ENCODE results near the gene FXYD3.

Gene FXYD3

DNA sequence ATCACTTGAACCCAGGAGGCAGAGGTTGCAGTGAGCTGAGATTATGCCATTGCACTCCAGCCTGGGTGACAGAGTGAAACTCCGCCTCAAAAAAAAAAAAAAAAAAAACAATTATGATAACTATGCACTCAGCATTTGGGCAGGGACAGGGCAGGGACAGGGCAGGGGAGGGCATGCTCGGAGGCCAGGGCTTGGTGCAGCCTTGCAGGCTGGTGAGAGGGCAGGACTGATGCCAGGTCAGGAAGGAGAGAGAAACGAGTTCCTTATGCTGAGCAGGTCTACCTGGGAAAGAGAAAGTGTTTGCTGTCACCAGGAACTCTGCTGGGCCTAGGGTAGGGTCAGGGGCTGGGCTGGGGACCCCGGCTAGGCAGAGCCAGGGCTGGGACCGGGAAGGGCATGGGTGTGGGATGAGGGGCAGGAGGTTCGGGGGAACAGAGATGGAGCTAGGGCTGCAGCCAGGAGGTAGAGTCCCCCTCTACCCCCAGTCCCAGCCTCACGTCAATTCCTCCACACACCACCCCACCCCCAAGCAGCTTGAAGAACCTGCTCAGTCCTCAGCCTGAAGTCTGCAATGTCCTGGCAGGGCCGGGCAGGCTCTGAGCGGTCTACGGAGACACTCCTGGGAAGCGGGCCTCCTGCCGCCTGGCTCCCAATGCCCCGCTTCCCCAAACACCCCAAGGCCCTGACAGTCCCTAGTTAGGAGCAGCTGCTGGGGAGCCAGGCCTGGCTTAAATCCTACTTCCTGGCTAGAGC lies 2.8 kb downstream of the FXYD3 start:
- no peak for DNase-seq
- CTCF ChIA-PET = interaction anchor here (1.0 to 1.9 kb wide), 2 partner anchors 19 to 23 kb away, joined by 3 to 5 read pairs; no protein-coding TSS in a partner anchor
- no peaks in the 10 kb centered on the region for H3K9me3 Mint-ChIP-seq
- no peak overlapping the region for H3K27ac Mint-ChIP-seq
- H3K4me1 Mint-ChIP-seq = peaks cover 9% of the 10 kb centered on the region
- H3K36me3 Mint-ChIP-seq = no peaks in the 10 kb centered on the region
- no peak overlapping the region for H3K4me3 Mint-ChIP-seq
- H3K27me3 Mint-ChIP-seq = peaks cover 53% of the 10 kb centered on the region

DNA sequence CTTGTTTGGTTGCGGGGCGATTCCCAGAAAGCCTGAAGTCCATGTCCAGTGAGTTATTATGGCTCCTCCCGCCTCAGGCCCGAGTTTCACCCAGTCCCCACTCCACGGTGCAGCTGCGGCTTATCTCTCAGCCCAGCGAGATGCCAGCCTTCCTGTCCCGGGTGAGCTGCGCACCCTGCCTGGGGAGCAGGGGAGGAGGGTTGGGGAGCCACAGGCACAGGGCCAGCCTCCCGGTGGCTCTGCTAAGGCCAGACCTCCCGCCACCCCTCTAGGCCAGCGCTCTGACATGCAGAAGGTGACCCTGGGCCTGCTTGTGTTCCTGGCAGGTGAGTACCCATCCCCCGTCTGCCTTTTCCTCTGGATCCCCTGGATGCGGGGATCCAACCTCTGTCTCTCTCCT lies 3.5 kb downstream of the FXYD3 start:
- no peaks in the 10 kb centered on the region for H3K9me3 Mint-ChIP-seq
- DNase-seq = no peak
- no peak overlapping the region for H3K4me3 Mint-ChIP-seq
- CTCF ChIA-PET = interaction anchor here (0.7 to 1.9 kb wide), 2 partner anchors 8 to 23 kb away, joined by 3 to 5 read pairs; no protein-coding TSS in a partner anchor
- H3K36me3 Mint-ChIP-seq = no peaks in the 10 kb centered on the region
- peaks cover 55% of the 10 kb centered on the region for H3K27me3 Mint-ChIP-seq
- peaks cover 13% of the 10 kb centered on the region for H3K4me1 Mint-ChIP-seq
- H3K27ac Mint-ChIP-seq = no peak overlapping the region

DNA sequence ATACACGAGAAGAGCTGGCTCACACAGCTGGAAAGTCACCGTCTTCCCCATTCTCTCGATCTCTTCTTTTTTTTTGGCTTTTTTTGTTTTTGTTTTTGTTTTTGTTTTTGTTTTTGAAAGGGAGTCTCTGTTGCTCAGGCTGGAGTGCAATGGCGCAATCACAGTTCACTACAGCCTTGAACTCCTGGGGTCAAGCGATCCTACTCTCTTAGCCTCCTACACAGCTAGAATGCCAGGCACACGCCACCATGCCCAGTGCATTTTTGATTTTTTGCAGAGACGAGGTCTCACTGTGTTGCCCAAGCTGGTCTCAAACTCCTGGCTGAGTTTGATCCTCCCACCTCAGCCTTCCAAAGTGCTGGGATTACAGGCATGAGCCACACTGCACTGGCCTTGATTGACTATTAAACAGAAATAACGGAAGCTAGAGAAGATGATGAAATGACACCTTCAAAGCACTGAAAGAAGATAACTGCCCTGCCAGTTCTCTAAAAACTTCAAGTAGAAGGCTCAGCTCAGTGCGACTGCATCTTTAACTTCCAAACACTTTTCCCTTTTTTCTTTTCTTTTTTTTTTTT lies 4.0 kb downstream of the FXYD3 start:
- H3K4me3 Mint-ChIP-seq = no peak overlapping the region
- H3K27ac Mint-ChIP-seq = no peak overlapping the region
- no peaks in the 10 kb centered on the region for H3K9me3 Mint-ChIP-seq
- CTCF ChIA-PET = interaction anchor here (0.7 to 1.9 kb wide), 2 partner anchors 9 to 22 kb away, joined by 3 to 5 read pairs; no protein-coding TSS in a partner anchor
- peaks cover 57% of the 10 kb centered on the region for H3K27me3 Mint-ChIP-seq
- DNase-seq = no peak
- no peaks in the 10 kb centered on the region for H3K36me3 Mint-ChIP-seq
- peaks cover 15% of the 10 kb centered on the region for H3K4me1 Mint-ChIP-seq

DNA sequence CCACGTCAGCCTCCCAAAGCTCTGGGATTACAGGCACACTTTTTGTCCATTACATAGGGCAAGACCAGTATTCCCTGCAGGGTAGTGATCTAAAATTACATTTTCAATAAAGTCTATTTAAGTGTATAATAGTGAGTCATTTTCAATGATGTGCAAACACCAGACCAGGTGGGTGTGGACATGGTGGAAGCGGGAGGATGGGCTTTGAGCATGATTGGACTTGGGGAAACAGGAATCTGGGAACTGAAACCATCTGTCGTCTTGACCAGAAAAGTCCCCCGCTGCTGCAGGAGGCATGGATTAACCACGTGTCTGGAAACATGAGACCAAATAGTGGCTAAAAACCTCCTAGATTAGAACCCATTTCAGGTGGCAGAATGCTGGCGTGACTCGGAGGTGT lies 4.9 kb downstream of the FXYD3 start:
- no peaks in the 10 kb centered on the region for H3K36me3 Mint-ChIP-seq
- CTCF ChIA-PET = interaction anchor here (1.9 kb wide), 1 partner anchor 21 kb away, joined by 5 read pairs; no protein-coding TSS in a partner anchor
- no peaks in the 10 kb centered on the region for H3K9me3 Mint-ChIP-seq
- peaks cover 16% of the 10 kb centered on the region for H3K4me1 Mint-ChIP-seq
- no peak overlapping the region for H3K27ac Mint-ChIP-seq
- no peak for DNase-seq
- peaks cover 58% of the 10 kb centered on the region for H3K27me3 Mint-ChIP-seq
- H3K4me3 Mint-ChIP-seq = no peak overlapping the region

DNA sequence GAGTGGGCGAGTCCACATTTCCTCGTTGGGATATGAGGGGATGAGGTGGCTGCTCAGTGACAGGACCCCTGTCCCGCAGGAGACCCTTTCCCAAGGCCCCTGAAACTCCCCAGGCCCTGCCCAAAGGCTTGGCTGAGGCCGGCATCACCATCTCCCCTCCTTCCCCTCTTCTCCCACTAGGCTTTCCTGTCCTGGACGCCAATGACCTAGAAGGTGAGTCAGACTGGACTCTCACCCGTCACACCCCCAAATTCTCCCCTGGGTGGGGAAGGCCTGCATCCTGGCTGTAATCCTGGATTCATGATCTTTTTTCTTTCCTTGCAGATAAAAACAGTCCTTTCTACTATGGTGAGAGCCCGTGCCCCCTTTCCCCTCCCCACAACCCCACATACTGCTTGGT lies 5.3 kb downstream of the FXYD3 start:
- Mint-ChIP-seq H3K27ac (no peak overlapping the region), H3K4me1 (peaks cover 16% of the 10 kb centered on the region), H3K36me3 (no peaks in the 10 kb centered on the region), H3K9me3 (no peaks in the 10 kb centered on the region), H3K4me3 (no peak overlapping the region), H3K27me3 (peaks cover 54% of the 10 kb centered on the region)
- CTCF ChIA-PET = no interaction called here
- DNase-seq = no peak

DNA sequence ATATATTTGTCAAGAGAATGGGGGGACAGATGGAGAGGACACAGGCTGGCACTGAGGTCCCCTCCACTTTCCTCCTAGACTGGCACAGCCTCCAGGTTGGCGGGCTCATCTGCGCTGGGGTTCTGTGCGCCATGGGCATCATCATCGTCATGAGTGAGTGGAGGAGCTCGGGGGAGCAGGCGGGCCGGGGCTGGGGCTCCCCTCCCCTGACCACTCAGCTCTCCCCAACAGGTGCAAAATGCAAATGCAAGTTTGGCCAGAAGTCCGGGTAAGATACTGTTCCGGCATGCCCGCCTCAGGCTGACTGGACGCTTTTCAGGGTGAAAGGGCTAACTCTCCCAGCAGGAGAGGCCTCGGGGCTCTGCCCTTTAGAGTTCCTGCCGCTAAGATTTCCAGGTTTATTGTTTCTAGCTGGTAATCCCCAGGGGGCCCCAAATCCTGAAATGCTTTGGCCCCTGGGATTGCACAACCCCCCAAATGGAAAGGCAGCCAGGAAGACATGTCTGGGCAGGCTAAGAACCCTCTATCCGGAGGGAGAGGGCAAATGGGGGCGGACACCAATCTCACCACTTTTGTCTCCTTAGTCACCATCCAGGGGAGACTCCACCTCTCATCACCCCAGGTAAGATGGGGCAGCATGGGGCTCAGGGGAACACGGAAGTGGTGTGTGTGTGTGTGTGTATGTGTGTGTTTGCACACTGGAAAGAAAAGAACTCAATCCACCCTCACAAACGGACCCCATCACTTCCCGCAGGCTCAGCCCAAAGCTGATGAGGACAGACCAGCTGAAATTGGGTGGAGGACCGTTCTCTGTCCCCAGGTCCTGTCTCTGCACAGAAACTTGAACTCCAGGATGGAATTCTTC lies 7.3 kb downstream of the FXYD3 start:
- H3K4me3 Mint-ChIP-seq = no peak overlapping the region
- H3K36me3 Mint-ChIP-seq = no peaks in the 10 kb centered on the region
- CTCF ChIA-PET = no interaction called here
- H3K27me3 Mint-ChIP-seq = peaks cover 41% of the 10 kb centered on the region
- peaks cover 16% of the 10 kb centered on the region for H3K4me1 Mint-ChIP-seq
- no peak overlapping the region for H3K27ac Mint-ChIP-seq
- no peaks in the 10 kb centered on the region for H3K9me3 Mint-ChIP-seq
- DNase-seq = no peak

DNA sequence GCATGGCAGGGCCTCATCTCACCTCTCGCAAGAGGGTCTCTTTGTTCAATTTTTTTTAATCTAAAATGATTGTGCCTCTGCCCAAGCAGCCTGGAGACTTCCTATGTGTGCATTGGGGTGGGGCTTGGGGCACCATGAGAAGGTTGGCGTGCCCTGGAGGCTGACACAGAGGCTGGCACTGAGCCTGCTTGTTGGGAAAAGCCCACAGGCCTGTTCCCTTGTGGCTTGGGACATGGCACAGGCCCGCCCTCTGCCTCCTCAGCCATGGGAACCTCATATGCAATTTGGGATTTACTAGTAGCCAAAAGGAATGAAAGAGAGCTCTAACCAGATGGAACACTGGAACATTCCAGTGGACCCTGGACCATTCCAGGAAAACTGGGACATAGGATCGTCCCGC lies 8.0 kb downstream of the FXYD3 start:
- Mint-ChIP-seq H3K27me3 (peaks cover 41% of the 10 kb centered on the region), H3K4me1 (peaks cover 16% of the 10 kb centered on the region), H3K4me3 (peak overlapping the region; percentile 70), H3K36me3 (no peaks in the 10 kb centered on the region), H3K27ac (no peak overlapping the region), H3K9me3 (no peaks in the 10 kb centered on the region)
- no peak for DNase-seq
- CTCF ChIA-PET = interaction anchor here (1.1 to 2.0 kb wide), 2 partner anchors 14 to 18 kb away, joined by 3 to 7 read pairs; no protein-coding TSS in a partner anchor

DNA sequence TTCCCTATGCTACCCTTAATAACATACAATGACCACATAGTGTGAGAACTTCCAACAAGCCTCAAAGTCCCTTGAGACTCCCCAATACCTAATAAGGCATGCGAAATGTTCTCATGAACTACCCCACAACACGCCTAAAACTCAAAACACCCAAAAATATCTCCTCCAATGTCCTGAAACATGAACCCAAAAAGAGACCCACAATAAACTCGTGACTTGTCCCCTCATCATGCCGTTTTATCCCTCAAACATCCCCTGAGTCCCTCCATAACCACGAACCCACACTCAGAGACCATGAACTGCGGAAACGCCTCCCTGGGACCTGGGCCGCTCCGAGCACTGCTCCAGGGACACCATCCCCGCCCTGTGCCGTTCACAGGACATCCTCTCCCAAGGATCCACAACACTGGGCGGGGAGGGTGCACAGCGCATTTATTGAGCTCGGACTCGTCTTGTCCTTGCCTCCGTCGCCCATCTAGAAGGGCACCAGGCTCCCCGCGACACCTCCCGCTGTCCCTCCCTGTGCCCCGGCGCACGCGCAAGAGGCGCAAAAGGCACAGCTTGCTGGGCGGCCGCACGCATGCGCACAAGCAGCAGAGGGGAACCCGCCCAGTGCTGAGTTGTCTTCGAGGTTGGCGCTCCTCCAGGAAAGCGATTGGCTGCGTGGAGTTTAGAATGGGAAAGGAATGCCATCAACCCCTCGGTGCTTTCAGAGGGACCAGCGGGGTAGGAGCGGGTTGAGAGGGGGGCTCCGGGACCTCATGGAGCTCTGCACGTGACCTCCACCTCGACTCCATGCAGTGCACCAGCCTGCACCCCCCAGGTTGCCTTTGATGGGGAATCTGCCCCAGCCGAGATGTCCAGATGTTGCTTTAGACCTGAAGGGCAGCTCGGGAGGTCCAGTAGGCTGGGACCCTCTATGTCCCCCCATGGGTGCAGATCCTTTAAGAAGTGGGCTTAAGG lies 8.8 kb downstream of the FXYD3 start:
- Mint-ChIP-seq H3K36me3 (no peaks in the 10 kb centered on the region), H3K27ac (peak overlapping the region; percentile 75), H3K27me3 (peaks cover 45% of the 10 kb centered on the region), H3K4me3 (peak overlapping the region; percentile 70), H3K9me3 (no peaks in the 10 kb centered on the region), H3K4me1 (peaks cover 16% of the 10 kb centered on the region)
- peak; percentile 91 for DNase-seq
- CTCF ChIA-PET = interaction anchor here (1.0 to 2.0 kb wide), 7 partner anchors 9 to 80 kb away, joined by 3 to 11 read pairs (median 4); partner anchors contain the start of gene LGI4

DNA sequence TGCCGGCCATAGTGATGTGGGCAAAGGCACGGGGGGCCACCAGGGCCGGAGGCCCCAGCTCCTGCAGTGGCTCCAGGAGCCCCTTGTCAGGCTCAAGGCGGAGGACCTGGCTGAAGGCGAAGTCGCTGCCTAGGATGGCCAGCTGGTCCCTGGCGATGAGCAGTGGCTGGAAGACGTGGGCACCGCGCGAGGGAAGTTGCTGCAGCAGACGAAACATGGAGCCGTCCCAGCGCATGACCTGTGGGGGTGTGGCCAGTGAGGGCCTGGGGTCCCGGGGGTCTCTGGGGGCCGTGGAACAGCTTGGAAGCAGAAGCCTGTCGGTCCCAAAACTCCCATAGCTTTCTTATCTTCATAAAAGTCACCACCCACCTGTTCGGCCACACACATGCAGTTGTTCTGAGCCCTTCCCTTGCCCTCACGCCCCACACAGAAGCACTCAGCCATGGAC lies 9.7 kb downstream of the FXYD3 start:
- CTCF ChIA-PET = interaction anchor here (1.2 to 2.0 kb wide), 5 partner anchors 9 to 58 kb away, joined by 4 to 11 read pairs (median 6); partner anchors contain the start of gene LGI4
- peaks cover 49% of the 10 kb centered on the region for H3K27me3 Mint-ChIP-seq
- no peaks in the 10 kb centered on the region for H3K36me3 Mint-ChIP-seq
- H3K4me3 Mint-ChIP-seq = no peak overlapping the region
- H3K4me1 Mint-ChIP-seq = peaks cover 16% of the 10 kb centered on the region
- no peaks in the 10 kb centered on the region for H3K9me3 Mint-ChIP-seq
- DNase-seq = no peak
- peak overlapping the region; percentile 33 for H3K27ac Mint-ChIP-seq

DNA sequence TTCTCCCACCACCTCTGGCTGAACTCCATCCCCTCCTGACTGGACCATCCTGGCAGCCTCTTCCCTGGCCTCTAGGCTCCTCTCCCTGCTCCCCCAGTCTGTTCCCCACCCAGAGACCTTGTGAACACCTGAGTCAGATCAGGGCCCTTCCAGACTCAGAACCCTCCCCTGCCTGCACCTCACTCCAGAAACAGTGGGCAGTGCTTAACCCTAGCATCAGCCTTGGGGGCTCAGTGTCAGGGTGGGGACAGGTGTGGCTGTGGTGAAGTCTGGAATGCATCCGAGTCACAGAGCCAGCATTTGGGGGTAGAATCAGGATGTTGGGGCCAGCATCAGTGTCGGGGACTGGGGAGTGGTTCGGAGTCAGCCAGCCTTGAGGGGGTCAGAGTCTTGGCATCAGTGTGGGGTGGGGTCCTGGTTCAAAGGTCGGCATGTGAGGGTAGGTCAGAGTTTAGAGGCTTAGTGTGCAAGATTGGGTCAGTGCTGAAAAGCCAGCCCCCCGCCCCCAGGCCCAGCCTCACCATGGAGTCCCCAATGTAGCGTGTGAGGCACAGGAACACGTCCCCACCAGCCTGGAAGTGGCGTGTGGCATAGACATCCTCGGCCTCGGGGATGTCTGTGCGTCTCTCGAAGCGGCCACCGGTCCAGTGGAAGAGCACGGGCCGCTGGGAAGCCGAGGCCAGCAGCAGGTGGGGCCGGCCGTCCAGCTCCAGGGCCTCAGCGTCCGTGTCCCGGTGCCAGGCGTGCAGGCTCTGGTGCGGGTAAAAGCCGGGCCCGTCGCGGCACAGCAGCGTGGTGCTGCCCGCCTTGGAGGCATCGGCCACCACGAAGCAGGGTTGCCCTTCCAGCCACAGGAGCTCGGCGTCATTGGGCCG lies 10.4 kb downstream of the FXYD3 start:
- Mint-ChIP-seq H3K4me1 (peaks cover 16% of the 10 kb centered on the region), H3K27ac (peak overlapping the region; percentile 33), H3K27me3 (peaks cover 43% of the 10 kb centered on the region), H3K36me3 (no peaks in the 10 kb centered on the region), H3K4me3 (no peak overlapping the region), H3K9me3 (no peaks in the 10 kb centered on the region)
- CTCF ChIA-PET = interaction anchor here (1.6 to 2.0 kb wide), 2 partner anchors 8 to 10 kb away, joined by 4 to 11 read pairs; partner anchors contain the start of gene LGI4
- no peak for DNase-seq

DNA sequence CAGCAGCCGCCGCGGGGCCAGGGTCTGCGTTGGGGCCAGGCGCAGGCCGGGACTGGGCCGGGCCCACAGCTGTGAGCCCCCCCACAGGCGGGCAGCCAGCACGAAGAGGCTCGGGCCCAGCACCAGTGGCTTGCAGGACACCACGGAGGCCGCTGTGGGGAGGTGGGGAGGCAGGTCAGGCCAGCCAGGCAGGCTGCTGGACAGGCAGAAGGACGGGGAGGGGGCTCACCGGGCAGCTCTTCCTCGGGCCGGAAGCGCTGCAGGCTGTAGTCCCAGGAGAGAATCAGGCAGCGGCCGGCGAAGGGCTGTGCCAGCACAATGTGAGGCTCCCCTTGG lies 11.0 kb downstream of the FXYD3 start:
- H3K27ac Mint-ChIP-seq = no peak overlapping the region
- H3K27me3 Mint-ChIP-seq = peaks cover 37% of the 10 kb centered on the region
- H3K4me1 Mint-ChIP-seq = peaks cover 16% of the 10 kb centered on the region
- CTCF ChIA-PET = interaction anchor here (1.7 kb wide), 1 partner anchor 16 kb away, joined by 6 read pairs; no protein-coding TSS in a partner anchor
- no peaks in the 10 kb centered on the region for H3K36me3 Mint-ChIP-seq
- no peaks in the 10 kb centered on the region for H3K9me3 Mint-ChIP-seq
- DNase-seq = no peak
- H3K4me3 Mint-ChIP-seq = no peak overlapping the region

DNA sequence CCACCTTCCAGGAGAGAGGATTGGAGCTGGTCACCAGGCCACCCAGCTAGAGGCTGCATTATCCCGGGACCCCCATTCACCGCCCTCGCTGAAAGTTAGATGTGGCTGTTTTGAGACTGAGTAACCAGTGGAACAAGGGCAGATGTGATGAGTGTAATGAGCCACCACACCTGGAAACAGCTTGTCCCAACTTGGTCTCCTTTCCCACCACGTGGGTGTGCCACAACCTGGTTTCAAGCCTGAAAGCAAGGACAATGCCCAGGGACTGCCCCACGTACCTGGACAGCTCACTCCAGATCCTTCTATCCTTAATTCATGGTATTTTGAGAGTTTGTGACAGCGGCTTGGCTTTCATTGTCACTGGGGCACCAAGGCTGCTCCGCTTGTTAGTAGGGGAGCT lies 12.2 kb downstream of the FXYD3 start:
- no peaks in the 10 kb centered on the region for H3K9me3 Mint-ChIP-seq
- CTCF ChIA-PET = interaction anchor here (0.8 to 1.7 kb wide), 3 partner anchors 14 to 61 kb away, joined by 3 to 6 read pairs (median 5); partner anchors contain the start of gene FXYD5
- no peak overlapping the region for H3K27ac Mint-ChIP-seq
- peaks cover 16% of the 10 kb centered on the region for H3K4me1 Mint-ChIP-seq
- H3K4me3 Mint-ChIP-seq = no peak overlapping the region
- no peak for DNase-seq
- peaks cover 24% of the 10 kb centered on the region for H3K27me3 Mint-ChIP-seq
- no peaks in the 10 kb centered on the region for H3K36me3 Mint-ChIP-seq
